Limb (tissue), 2 donors: ENCODE measurements around the gene FBXO44.

Experiments
- DNase-seq, 2 donors: peaks; one replicate each; pipeline ENCODE4 v3.0.0-alpha.2; 2016; ENCODE audit errors: extremely low spot score in 2 of 2

Gene FBXO44

DNA sequence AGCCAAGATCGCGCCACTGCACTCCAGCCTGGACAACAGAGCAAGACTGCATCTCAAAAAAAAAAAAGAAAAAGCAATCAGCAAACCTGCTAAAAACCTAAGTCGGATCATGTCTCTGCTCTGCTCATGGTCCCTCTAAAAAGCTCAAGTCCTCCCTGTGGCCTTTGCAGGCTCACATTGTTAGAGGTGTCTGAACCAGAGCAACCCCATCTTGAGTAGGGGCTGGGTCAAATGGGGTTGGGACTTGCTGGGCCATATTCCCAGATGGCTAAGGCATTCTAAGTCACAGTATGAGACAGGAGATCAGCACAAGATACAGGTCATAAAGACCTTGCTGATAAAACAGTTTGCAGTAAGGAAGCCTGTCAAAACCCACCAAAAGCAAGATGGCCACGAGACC lies 33.8 kb downstream of the FBXO44 start:
- DNase-seq, result no peak

- peak in 1 of 2 donors; percentile 75 for DNase-seq
Measured at GRCh38 chr1:11690397-11691301, 36.0 kb downstream of the FBXO44 start.

GRCh38 chr1:11691302-11691914 lies 36.7 kb downstream of the FBXO44 start, which contains the start of gene DRAXIN:
TSS of gene DRAXIN (plus strand) at chr1:11691710. CDS start at chr1:11706259, 14,549 bp downstream.
- peak in 1 of 2 donors; percentile 81 for DNase-seq

GRCh38 chr1:11691928-11692711 lies 37.4 kb downstream of the FBXO44 start:
- no peak for DNase-seq

DNA sequence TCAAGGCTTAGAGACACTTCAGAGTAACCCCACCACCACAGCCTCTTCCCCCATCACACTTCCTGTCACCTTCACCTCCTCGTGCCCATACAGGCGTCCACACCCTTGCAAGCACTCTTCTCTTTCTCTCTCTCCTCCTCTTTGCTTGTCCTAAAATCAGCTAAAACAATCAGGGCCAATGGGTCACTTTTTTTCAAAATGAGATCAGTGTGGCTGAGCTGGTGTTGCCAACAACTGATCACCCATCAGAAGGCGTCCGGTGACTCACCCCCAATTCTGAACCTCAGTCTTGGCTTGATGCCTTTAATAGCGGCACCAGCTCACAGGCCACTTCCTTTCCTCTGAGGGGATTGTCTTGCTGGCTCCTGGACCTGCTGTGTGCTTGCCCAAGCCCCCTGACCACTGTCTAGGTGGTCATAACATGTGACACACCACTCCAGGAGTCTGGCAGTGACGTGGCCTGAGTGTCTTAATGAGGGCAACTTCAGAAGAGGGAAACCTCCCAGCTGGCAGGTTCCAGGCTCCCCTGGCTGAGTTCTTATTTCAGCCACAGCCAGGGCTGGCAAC lies 38.4 kb downstream of the FBXO44 start:
- DNase-seq, result no peak

DNA sequence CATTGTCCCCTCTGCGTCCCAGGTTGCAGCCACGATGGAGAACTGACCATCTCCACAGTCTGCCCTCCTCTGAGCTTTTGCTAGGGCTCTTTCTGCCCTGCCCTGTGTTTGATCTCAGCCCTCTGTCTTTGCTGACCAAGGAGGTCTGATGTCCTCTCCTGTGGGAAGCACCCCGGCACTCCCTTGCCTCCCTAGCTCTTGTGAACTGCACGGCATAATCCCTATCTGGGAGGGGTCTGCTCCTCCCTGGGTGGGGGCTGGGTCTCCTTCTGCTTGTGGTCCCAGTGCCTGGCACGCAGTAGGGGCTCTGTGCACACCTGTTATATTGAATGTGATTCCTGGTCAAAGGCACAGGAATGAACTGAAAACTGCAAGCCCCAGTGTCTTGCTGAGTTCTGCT lies 39.2 kb downstream of the FBXO44 start:
- DNase-seq, result no peak

- DNase-seq, result no peak
Measured at GRCh38 chr1:11695861-11696260, 41.2 kb downstream of the FBXO44 start.

DNA sequence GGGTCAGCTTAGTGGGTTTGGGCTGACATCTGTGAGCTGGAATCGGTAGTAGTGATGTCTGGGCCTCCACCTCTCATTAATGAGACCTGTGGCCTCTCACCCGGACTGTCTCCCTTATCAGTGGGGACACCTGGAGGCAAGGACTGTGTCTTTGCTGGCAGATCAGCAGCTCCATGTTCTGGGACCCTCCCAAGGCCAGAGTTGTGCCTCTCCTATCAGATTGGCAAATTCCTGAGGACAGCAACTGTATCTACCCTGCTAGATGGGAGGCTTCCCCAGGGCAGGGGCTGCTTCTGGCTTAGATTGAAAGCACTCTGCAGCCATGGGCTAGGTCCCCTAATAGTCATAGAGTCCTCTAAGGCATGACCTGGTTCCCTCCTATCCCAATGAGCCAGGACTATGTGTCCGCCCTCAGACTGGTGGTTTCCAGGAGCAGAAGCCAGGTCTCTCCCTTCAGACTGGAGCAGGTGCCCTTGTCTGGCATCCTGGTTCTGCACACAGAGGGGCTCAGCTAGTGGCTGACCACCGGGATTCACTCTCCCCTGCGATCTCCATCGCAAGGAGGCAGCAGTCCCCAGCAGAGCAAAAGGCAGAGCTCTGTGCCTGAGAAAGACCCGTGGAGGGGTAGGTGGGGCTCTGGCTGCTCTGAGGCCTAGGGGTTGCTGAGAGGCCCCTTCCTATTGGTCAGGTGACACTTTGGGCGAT lies 42.7 kb downstream of the FBXO44 start:
- no peak for DNase-seq

DNA sequence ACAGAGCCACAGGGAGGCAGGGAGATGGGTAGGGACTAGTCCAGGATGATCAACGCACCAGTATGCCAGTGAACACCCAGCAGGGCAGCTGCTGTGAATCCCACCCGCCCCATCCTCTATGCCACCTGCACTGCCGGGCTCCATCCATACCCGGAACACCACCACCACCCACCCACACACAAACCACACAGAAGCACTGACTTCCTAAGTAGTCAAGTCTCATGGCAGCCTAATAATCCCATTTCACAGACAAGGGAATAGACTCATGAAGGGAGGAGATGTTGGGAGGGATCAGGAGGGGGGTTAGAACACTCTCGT lies 43.2 kb downstream of the FBXO44 start:
- no peak for DNase-seq

- DNase-seq, result peak in 1 of 2 donors; percentile 68
Measured at GRCh38 chr1:11700601-11701467, 46.2 kb downstream of the FBXO44 start.

- peak in 1 of 2 donors; percentile 62 for DNase-seq
Measured at GRCh38 chr1:11701551-11701961, 46.9 kb downstream of the FBXO44 start.

- DNase-seq, result no peak
Measured at GRCh38 chr1:11701981-11702803, 47.5 kb downstream of the FBXO44 start.

DNA sequence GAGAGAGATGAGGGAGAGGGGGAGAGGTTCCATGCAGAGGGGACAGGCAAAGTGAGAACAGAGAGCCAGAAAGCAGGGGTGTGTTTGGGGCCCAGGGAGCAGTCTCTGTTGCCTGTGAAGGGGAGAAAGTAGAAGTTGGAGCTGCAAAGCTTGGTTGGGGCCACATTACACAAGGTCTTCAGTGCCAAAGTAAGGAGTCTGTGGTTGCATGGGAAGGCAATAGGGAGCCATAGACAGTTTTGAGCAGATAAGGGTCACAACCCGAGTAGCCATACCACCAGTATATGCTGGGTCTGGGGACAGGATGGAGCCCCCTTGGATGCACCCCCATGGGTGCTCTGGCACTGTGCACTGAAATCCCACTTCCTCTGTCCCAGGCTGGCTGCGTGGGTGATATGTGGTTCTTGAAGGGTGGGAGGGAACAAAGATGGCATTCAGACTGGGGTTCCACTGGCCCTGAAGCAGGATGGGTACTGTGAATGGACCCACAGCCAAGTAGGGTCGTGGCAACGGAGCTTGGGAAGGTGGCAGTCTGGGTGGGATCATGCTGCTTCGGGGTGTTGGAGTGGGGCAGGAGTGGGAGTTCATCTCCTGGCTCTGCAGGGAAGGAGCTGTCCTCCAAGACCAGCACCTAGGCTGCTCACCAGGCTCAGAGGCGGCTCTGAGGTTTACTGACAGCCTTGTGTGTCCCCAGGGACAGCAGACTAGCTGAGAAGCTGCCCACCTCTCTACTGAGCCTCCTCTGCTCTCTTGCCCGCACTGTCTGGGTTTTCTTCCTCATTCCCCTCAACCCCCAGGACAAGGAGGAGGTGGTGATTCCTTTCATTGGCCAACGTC lies 48.9 kb downstream of the FBXO44 start:
- no peak for DNase-seq

DNA sequence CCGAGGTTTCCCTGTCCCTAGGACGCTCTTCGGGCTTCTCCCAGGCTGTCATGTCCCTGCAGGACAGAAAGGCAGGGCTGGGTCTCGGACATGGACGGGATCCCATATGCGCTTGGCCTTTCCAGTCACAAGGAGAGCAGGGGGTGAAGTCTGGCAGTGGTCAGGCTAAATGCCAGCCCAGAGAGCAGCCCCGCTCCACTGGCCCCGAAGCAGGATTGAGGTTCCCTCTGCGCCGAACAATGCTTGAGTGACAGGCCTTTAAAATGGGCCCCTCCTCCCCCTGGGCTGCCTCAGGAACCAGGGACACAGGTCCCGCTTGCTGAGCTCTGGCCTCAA lies 49.5 kb downstream of the FBXO44 start:
- DNase-seq, result no peak

- DNase-seq, result no peak
Measured at GRCh38 chr1:11704691-11705475, 50.2 kb downstream of the FBXO44 start.

DNA sequence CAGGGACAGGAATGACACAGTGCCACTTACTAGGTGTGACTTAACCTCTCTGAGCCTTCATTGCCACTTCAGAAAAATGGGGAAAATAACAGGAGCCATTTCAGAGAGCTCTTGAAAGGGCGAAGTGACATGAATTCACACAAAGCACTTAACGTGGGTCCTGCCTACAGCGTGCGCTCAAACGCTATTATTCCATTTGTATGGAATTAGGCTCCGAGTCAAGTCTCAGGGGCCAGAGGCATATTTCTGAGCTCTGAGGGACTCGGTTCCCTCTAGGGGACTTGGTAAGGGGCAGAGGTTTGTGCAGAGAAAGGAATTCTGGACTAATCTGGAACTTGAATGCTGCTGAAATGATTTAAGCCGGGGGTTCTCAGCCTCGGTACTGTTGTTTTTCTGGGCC lies 50.9 kb downstream of the FBXO44 start:
- DNase-seq, result no peak

DNA sequence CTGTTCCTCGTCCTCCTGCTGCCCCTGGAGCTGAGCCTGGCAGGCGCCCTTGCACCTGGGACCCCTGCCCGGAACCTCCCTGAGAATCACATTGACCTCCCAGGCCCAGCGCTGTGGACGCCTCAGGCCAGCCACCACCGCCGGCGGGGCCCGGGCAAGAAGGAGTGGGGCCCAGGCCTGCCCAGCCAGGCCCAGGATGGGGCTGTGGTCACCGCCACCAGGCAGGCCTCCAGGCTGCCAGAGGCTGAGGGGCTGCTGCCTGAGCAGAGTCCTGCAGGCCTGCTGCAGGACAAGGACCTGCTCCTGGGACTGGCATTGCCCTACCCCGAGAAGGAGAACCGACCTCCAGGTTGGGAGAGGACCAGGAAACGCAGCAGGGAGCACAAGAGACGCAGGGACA lies 51.6 kb downstream of the FBXO44 start:
- no peak for DNase-seq
